A549 (cell line): ENCODE data around the gene PROM2. TPM values are rescaled to one million over a fixed set of nuclear protein-coding genes. Genes with fewer than 3 reads are reported as not detected.

Experiments used
- ATAC-seq, 2 experiments: fragments of 200-7000 bp in 1 of 2; fragments of >200 bp in 1 of 2; cut with Nextera tagmentation in 1 of 2; cut with Tn5 transposase in 1 of 2; 3 replicates each; pipeline versions ENCODE4 v1.8.0 to v1.9.1; 2018 to 2020; ENCODE audit warnings: mild to moderate bottlenecking in 1 of 2, moderate library complexity in 1 of 2
- CTCF ChIA-PET: fragments of 300-600 bp; sonication (Branson Sonifier 250); formaldehyde crosslinking; extraction: SDS; loops from one replicate; lab custom pipeline; 2021; ENCODE audit warnings: antibody characterized with exemption, inconsistent platforms; lab: Yijun Ruan, JAX
- POLR2A ChIA-PET: fragments of 350-600 bp; formaldehyde crosslinking; extraction: SDS; loops from one replicate; lab custom pipeline; 2021; ENCODE audit warnings: antibody characterized with exemption, inconsistent platforms; lab: Yijun Ruan, JAX
- DNase-seq, 2 experiments: peaks; one replicate each; pipeline versions ENCODE4 v3.0.0 to v3.0.0-alpha.2; 2011 to 2016; ENCODE audit warnings: low read depth in 1 of 2, low spot score in 1 of 2
- FAIRE-seq: peaks from 2 replicates; lab custom pipeline; 2011; peaks lifted over from hg19 to GRCh38; lab: Jason Lieb, UNC
- H3K27ac ChIP-seq, 2 experiments: fragments of >200 bp; sonication (Bioruptor Twin); formaldehyde crosslinking; 3 replicates each; pipeline ENCODE4 v1.5.1; 2016 to 2017
- H3K4me1 ChIP-seq: fragments of >200 bp; sonication (Bioruptor Twin); formaldehyde crosslinking; 3 replicates; pipeline ENCODE4 v1.6.1; 2016
- H3K4me2 ChIP-seq: fragments of >200 bp; sonication (Bioruptor Twin); formaldehyde crosslinking; 3 replicates; pipeline ENCODE4 v1.6.1; 2016
- H3K4me3 ChIP-seq: fragments of >200 bp; sonication (Bioruptor Twin); formaldehyde crosslinking; 3 replicates; pipeline ENCODE4 v1.5.1; 2016
- H3K9me3 ChIP-seq: fragments of >200 bp; sonication (Bioruptor Twin); formaldehyde crosslinking; 3 replicates; pipeline ENCODE4 v1.6.1; 2016
- ATOH8 ChIP-seq: fragments of 250-450 bp; sonication (Bioruptor Pico); IDR thresholded peaks from 2 replicates; pipeline ENCODE4 v1.5.0; 2020; ENCODE audit warnings: low read depth, mild to moderate bottlenecking, moderate library complexity
- BHLHE40 ChIP-seq: IDR thresholded peaks from 2 replicates; pipeline ENCODE4 v1.6.1; 2012; ENCODE audit warnings: low read depth, low read length, inconsistent platforms
- CBX2 ChIP-seq: fragments of 200-600 bp; sonication (generic); IDR thresholded peaks from 2 replicates; pipeline ENCODE4 v1.6.1; 2016; ENCODE audit warnings: low read depth, mild to moderate bottlenecking, borderline replicate concordance
- CBX8 ChIP-seq: fragments of 200-600 bp; sonication (generic); IDR thresholded peaks from 2 replicates; pipeline ENCODE4 v1.6.1; 2016
- CTCF ChIP-seq: fragments of >200 bp; sonication (Bioruptor Twin); formaldehyde crosslinking; IDR thresholded peaks from 3 replicates; pipeline ENCODE4 v1.5.1; 2016
- FOSL2 ChIP-seq, 2 experiments: fragments of 450-650 bp in 1 of 2; fragments of >200 bp in 1 of 2; sonication (Bioruptor Twin) in 1 of 2; formaldehyde crosslinking; IDR thresholded peaks; 2 replicates each; pipeline versions ENCODE4 v1.5.0 to v1.6.1; 2016 to 2020; ENCODE audit warnings: mild to moderate bottlenecking in 1 of 2, moderate library complexity in 1 of 2
- HOXA7 ChIP-seq: fragments of 250-450 bp; sonication (Bioruptor Pico); IDR thresholded peaks from 2 replicates; pipeline ENCODE4 v1.5.0; 2020; ENCODE audit warnings: mild to moderate bottlenecking, moderate library complexity
- MAZ ChIP-seq: fragments of 150-350 bp; IDR thresholded peaks from 2 replicates; pipeline ENCODE4 v1.6.1; 2014; ENCODE audit warnings: antibody characterized with exemption, low read depth, low read length, borderline replicate concordance
- MYC ChIP-seq: IDR thresholded peaks from 2 replicates; pipeline ENCODE4 v1.6.1; 2012; ENCODE audit warnings: mild to moderate bottlenecking, inconsistent platforms, low read length, improper control_type of control experiment, borderline replicate concordance
- NPAS2 ChIP-seq: fragments of 250-450 bp; sonication (Bioruptor Pico); IDR thresholded peaks from 2 replicates; pipeline ENCODE4 v1.8.0; 2022; ENCODE audit warnings: mild to moderate bottlenecking, moderate library complexity, borderline replicate concordance
- PBX3 ChIP-seq: IDR thresholded peaks from 2 replicates; pipeline ENCODE4 v1.6.1; 2012
- POLR2A ChIP-seq: IDR thresholded peaks from 2 replicates; pipeline ENCODE4 v1.6.1; 2012; ENCODE audit warnings: mild to moderate bottlenecking, low read length
- RAD21 ChIP-seq, 2 experiments: fragments of >200 bp in 1 of 2; sonication (Bioruptor Twin) in 1 of 2; formaldehyde crosslinking in 1 of 2; IDR thresholded peaks in 1 of 2; conservative IDR thresholded peaks in 1 of 2; 2 replicates in 1 of 2; 3 replicates in 1 of 2; pipeline ENCODE4 v1.6.1; 2012 to 2018; ENCODE audit warnings: inconsistent platforms in 1 of 2
- RFX5 ChIP-seq: fragments of 450-650 bp; IDR thresholded peaks from 2 replicates; pipeline ENCODE4 v1.7.1; 2014; ENCODE audit warnings: antibody characterized with exemption, mild to moderate bottlenecking, moderate library complexity
- RNF2 ChIP-seq: fragments of 200-600 bp; sonication (generic); IDR thresholded peaks from 2 replicates; pipeline ENCODE4 v1.6.1; 2016; ENCODE audit warnings: low read depth, mild to moderate bottlenecking, antibody characterized with exemption, moderate library complexity, borderline replicate concordance
- SMC3 ChIP-seq: fragments of >200 bp; sonication (Bioruptor Twin); formaldehyde crosslinking; IDR thresholded peaks from 3 replicates; pipeline ENCODE4 v1.6.1; 2018; ENCODE audit warnings: inconsistent platforms
- SREBF2 ChIP-seq: fragments of 450-650 bp; IDR thresholded peaks from 2 replicates; pipeline ENCODE4 v1.6.1; 2014; ENCODE audit warnings: mild to moderate bottlenecking, moderate library complexity
- ZFP36 ChIP-seq: fragments of 450-650 bp; IDR thresholded peaks from 2 replicates; pipeline ENCODE4 v1.6.1; 2014; ENCODE audit warnings: borderline replicate concordance; ENCODE audit not compliant: partially characterized antibody
- WGBS: methylation state at CpG from one replicate; pipeline ENCODE4 v1.1.6; 2017; ENCODE audit errors: missing lambda C conversion rate; 5-methylcytosine and 5-hydroxymethylcytosine counted together
- polyA plus RNA-seq, 4 experiments: library from polyadenylated mRNA; depleted of rRNA in 3 of 4; stranded (reverse); fragments of >200 nt; fragmentation: RNase III in 1 of 4; extraction: RNeasy Plus Mini Kit Qiagen cat#74134 plus additional on column Dnase treatment in 1 of 4; gene quantifications; 2 replicates in 3 of 4; 3 replicates in 1 of 4; pipeline ENCODE4 v1.2.3, GENCODE V29; 2011 to 2017

The PROM2 gene
- polyA plus RNA-seq, 2 of the 4 experiments (the other 2 are of a cell fraction) = 0.08 to 0.09 TPM

DNA sequence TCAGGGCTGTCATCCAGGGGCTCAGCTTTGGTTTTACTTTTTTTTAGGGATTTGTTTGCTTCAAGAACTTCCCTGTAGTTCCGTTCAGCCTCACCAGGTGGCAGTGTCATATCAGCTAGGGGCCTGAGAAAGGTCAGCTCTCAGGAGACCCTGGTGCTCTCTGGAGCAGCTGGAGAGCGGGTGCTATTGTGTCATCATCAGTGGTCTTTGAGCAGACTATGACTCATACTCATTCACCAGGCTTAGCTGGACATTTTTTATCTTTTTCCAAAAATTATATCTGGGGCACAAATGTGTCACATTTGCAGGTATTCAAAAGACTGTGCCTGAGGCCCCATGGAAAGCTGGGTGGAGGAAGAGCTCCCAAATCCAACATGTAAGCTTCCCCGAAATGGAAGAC, 42.5 kb upstream of the PROM2 start:
- DNase-seq = peak; percentile 23 to 58
- CTCF ChIA-PET = interaction anchor here (0.8 to 1.4 kb wide), 4 partner anchors 16 to 319 kb away, joined by 3 read pairs; no protein-coding TSS in a partner anchor
- no peak for FAIRE-seq

DNA sequence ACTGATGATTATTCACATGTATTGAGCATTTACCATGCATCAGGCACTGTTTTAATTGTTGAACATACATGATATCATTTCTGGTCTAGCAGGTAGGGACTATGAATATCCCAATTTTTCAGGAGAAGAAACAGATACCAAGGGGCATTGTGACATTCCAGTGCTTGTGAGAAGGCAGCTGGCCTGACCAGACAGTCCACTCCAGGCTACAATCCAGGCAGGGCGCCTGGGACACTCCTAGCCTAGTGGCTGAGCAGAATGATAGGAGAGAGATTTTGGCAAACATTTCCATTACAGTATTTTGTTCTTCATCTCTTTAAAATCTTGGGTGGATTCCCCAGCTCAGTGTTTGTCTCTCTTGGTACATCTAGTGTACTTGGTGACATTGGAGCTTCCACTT, 42.0 kb upstream of the PROM2 start:
- 8% methylated on average over 1 of the region's 1 CpG for WGBS
- no peak for ATAC-seq
- no peak overlapping the region for H3K4me2 ChIP-seq

More for the DNA sequence above, 42.5 kb upstream of the PROM2 start:
- POLR2A ChIA-PET = no interaction called here
- Histone ChIP-seq H3K9me3 (peaks cover 68% of the 10 kb centered on the region), H3K4me3 (no peak overlapping the region), H3K4me1 (no peaks in the 10 kb centered on the region), H3K4me2 (no peak overlapping the region), H3K27ac (no peak overlapping the region)
- no peak for TF ChIP-seq CBX8
- TF ChIP-seq CTCF = 0 out of 3 replicates have a peak, but pooled peaks have one; percentile 7
- no peak for TF ChIP-seq FOSL2 (IDR thresholded peaks at IDR 0.05)
- peak; percentile 55; the same call in 1 of the 2 replicates for TF ChIP-seq FOSL2 (CRISPR knock-in tag; IDR thresholded peaks at IDR 0.05)
- peak in 1 of 2 experiments; percentile 70; a peak in 2 of 5 replicates for TF ChIP-seq RAD21 (conservative IDR thresholded peaks at IDR 0.05 in 1 of 2, IDR thresholded peaks at IDR 0.05 in 1 of 2)
- peak in 1 of 2 experiments; percentile 43; a peak in 1 of 6 replicates for ATAC-seq
- 20% methylated on average over 3 of the region's 3 CpGs for WGBS

More for the DNA sequence above, 42.0 kb upstream of the PROM2 start:
- no peak for DNase-seq
- no peaks in the 10 kb centered on the region for H3K4me1 ChIP-seq
- FAIRE-seq = no peak
- POLR2A ChIA-PET = no interaction called here
- H3K27ac ChIP-seq = no peak overlapping the region
- TF ChIP-seq BHLHE40 (no peak), SREBF2 (no peak), CBX8 (no peak), CTCF (no peak), ATOH8 (CRISPR knock-in tag) (no peak), MAZ (no peak), POLR2A (no peak), SMC3 (no peak), MYC (no peak), ZFP36 (no peak), PBX3 (no peak), RFX5 (no peak), HOXA7 (CRISPR knock-in tag) (no peak), NPAS2 (no peak), CBX2 (no peak), RNF2 (no peak)
- TF ChIP-seq, all 56 proteins: peak for 0
- peaks cover 66% of the 10 kb centered on the region for H3K9me3 ChIP-seq
- no peak overlapping the region for H3K4me3 ChIP-seq
- CTCF ChIA-PET = interaction anchor here (0.8 to 1.2 kb wide), 2 partner anchors 36 to 319 kb away, joined by 3 read pairs; no protein-coding TSS in a partner anchor
